ENCODE measurements around the gene LIPA.

The LIPA gene

GRCh38 chr10:89189211-89189734 is 62.3 kb downstream of the LIPA start:
- ChIA-PET CTCF (no interaction called here), POLR2A (no interaction called here)
- H3K4me3 ChIP-seq (ENCODE audit: low read depth, low read length) = no peak overlapping the region
- DNase-seq (ENCODE audit: low read depth, low spot score) = no peak
- no peak for TF ChIP-seq CTCF (IDR thresholded peaks at IDR 0.05; ENCODE audit: insufficient read depth, low read length, missing control alignments)

GRCh38 chr10:89185658-89186057 is 65.9 kb downstream of the LIPA start:
- no peak for TF ChIP-seq CTCF (IDR thresholded peaks at IDR 0.05; ENCODE audit: insufficient read depth, low read length, missing control alignments)
- DNase-seq (ENCODE audit: low read depth, low spot score) = no peak

GRCh38 chr10:89184638-89185037 is 66.9 kb downstream of the LIPA start:
- POLR2A ChIA-PET = no interaction called here
- CTCF ChIA-PET = interaction anchor here (0.9 to 1.5 kb wide), 4 partner anchors 8 to 155 kb away, joined by 3 to 4 read pairs (median 3); no protein-coding TSS in a partner anchor
- TF ChIP-seq CTCF (IDR thresholded peaks at IDR 0.05; ENCODE audit: insufficient read depth, low read length, missing control alignments) = no peak
- no peak overlapping the region for H3K4me3 ChIP-seq (ENCODE audit: low read depth, low read length)
- DNase-seq (ENCODE audit: low read depth, low spot score) = no peak

More at GRCh38 chr10:89185658-89186057, 65.9 kb downstream of the LIPA start:
- ChIA-PET CTCF (interaction anchor here (1.5 kb wide), 1 partner anchor 28 kb away, joined by 3 read pairs; no protein-coding TSS in a partner anchor), POLR2A (no interaction called here)
- H3K4me3 ChIP-seq (ENCODE audit: low read depth, low read length) = no peak overlapping the region

GRCh38 chr10:89183571-89183970 is 68.0 kb downstream of the LIPA start:
- ChIA-PET POLR2A (no interaction called here), CTCF (interaction anchor here (0.7 to 1.3 kb wide), 4 partner anchors 10 to 348 kb away, joined by 3 to 5 read pairs (median 4); no protein-coding TSS in a partner anchor)
- no peak for DNase-seq (ENCODE audit: low read depth, low spot score)
- no peak overlapping the region for H3K4me3 ChIP-seq (ENCODE audit: low read depth, low read length)
- no peak for TF ChIP-seq CTCF (IDR thresholded peaks at IDR 0.05; ENCODE audit: insufficient read depth, low read length, missing control alignments)

- no peak for DNase-seq (ENCODE audit: low read depth, low spot score)
- ChIA-PET CTCF (interaction anchor here (1.3 kb wide), 1 partner anchor 153 kb away, joined by 4 read pairs; no protein-coding TSS in a partner anchor), POLR2A (no interaction called here)
- H3K4me3 ChIP-seq (ENCODE audit: low read depth, low read length) = no peak overlapping the region
- TF ChIP-seq CTCF (IDR thresholded peaks at IDR 0.05; ENCODE audit: insufficient read depth, low read length, missing control alignments) = no peak
Measured at GRCh38 chr10:89182894-89183293, 68.7 kb downstream of the LIPA start.

GRCh38 chr10:89175816-89176215 is 75.8 kb downstream of the LIPA start:
- ChIA-PET CTCF (interaction anchor here (0.7 to 1.4 kb wide), 5 partner anchors 12 to 238 kb away, joined by 3 to 4 read pairs (median 3); partner anchors contain the start of gene IFIT5), POLR2A (interaction anchor here (0.5 kb wide), 1 partner anchor 18 kb away, joined by 3 read pairs; no protein-coding TSS in a partner anchor)
- DNase-seq (ENCODE audit: low read depth, low spot score) = no peak
- no peak overlapping the region for H3K4me3 ChIP-seq (ENCODE audit: low read depth, low read length)
- no peak for TF ChIP-seq CTCF (IDR thresholded peaks at IDR 0.05; ENCODE audit: insufficient read depth, low read length, missing control alignments)
